K562 (cell line): ENCODE data around the gene TENT5A. TPM values are rescaled to one million over a fixed set of nuclear protein-coding genes. Genes with fewer than 3 reads are reported as not detected.

Experiments used
- ATAC-seq: fragments of 200-7000 bp; cut with Tn5 transposase; 3 replicates; pipeline ENCODE4 v1.9.1; 2020; ENCODE audit warnings: moderate library complexity
- BruUV-seq: library from RNA; stranded (reverse); fragments of 400-500 nt; replicated peaks from 2 replicates; lab custom pipeline; 2021; lab: Mats Ljungman, UMichigan
- CTCF ChIA-PET: fragments of 300-600 bp; formaldehyde crosslinking; extraction: SDS; loops from one replicate; lab custom pipeline; 2021; ENCODE audit warnings: low intra/inter-chr PET ratio; lab: Yijun Ruan, JAX
- POLR2A ChIA-PET: fragments of 300-600, 350-650 bp; sonication (Branson Sonifier 250); formaldehyde crosslinking; extraction: SDS; loops from one replicate; lab custom pipeline; 2021; ENCODE audit warnings: antibody characterized with exemption, inconsistent platforms; lab: Yijun Ruan, JAX
- DNase-seq, 4 experiments: peaks; one replicate each; pipeline versions ENCODE4 v3.0.0 to v3.0.0-alpha.2; 2011 to 2018; ENCODE audit warnings: low spot score in 3 of 4, mixed read lengths in 3 of 4; ENCODE audit errors: extremely low read depth in 1 of 4
- FAIRE-seq: peaks from 2 replicates; lab custom pipeline; 2011; peaks lifted over from hg19 to GRCh38; lab: Jason Lieb, UNC
- H2AFZ ChIP-seq: 2 replicates; pipeline ENCODE4 v1.6.0; 2011; ENCODE audit warnings: low read depth, low read length, control low read depth, inconsistent platforms
- H3K27ac ChIP-seq: fragments of 200-600 bp; 3 replicates; pipeline ENCODE4 v1.8.0; 2011; ENCODE audit warnings: low read depth, mild to moderate bottlenecking, control low read depth, inconsistent platforms, low read length, moderate library complexity, mixed read lengths; ENCODE audit errors: extremely low read depth
- H3K27me3 ChIP-seq, 2 experiments: fragments of 300-600 bp in 1 of 2; 2 replicates in 1 of 2; 3 replicates in 1 of 2; pipeline versions ENCODE4 v1.6.0 to v1.8.0; 2011; ENCODE audit warnings: inconsistent platforms in 2 of 2, low read length in 2 of 2, mild to moderate bottlenecking in 1 of 2, mixed read lengths in 1 of 2, moderate library complexity in 1 of 2; ENCODE audit not compliant: control insufficient read depth in 2 of 2, insufficient read depth in 2 of 2
- H3K36me3 ChIP-seq: fragments of 300-600 bp; 3 replicates; pipeline ENCODE4 v1.8.0; 2011; ENCODE audit warnings: mild to moderate bottlenecking, low read length, inconsistent platforms; ENCODE audit not compliant: control insufficient read depth, insufficient read depth
- H3K4me1 ChIP-seq, 2 experiments: fragments of 200-600 bp in 1 of 2; replicated peaks in 1 of 2; 2 replicates in 1 of 2; 3 replicates in 1 of 2; pipeline versions ENCODE4 v1.5.1 to v1.8.0; 2011; ENCODE audit warnings: inconsistent platforms in 2 of 2, low read length in 2 of 2, mild to moderate bottlenecking in 1 of 2, mixed read lengths in 1 of 2, moderate library complexity in 1 of 2; ENCODE audit not compliant: control insufficient read depth in 2 of 2, insufficient read depth in 2 of 2
- H3K4me2 ChIP-seq: 2 replicates; pipeline ENCODE4 v1.6.1; 2011; ENCODE audit warnings: low read length, control low read depth, inconsistent platforms, mixed read lengths; ENCODE audit not compliant: insufficient read depth
- H3K4me3 ChIP-seq: fragments of 200-600 bp; sonication (generic), shearing (Covaris generic); 2 replicates; pipeline ENCODE4 v1.5.1; 2016; ENCODE audit warnings: control low read depth, inconsistent platforms
- H3K79me2 ChIP-seq: fragments of 200-600 bp; 3 replicates; pipeline ENCODE4 v1.8.0; 2011; ENCODE audit warnings: low read length, inconsistent platforms; ENCODE audit not compliant: control insufficient read depth, insufficient read depth
- H3K9ac ChIP-seq, 2 experiments: 2 replicates each; pipeline versions ENCODE4 v1.6.0 to v1.6.1; 2011; ENCODE audit warnings: low read depth in 2 of 2, low read length in 2 of 2, control low read depth in 1 of 2, inconsistent platforms in 1 of 2, mild to moderate bottlenecking in 1 of 2, mixed read lengths in 1 of 2; ENCODE audit not compliant: insufficient read depth in 1 of 2
- H3K9me1 ChIP-seq: one replicate; pipeline ENCODE4 v1.6.0; 2011; ENCODE audit warnings: inconsistent platforms, mild to moderate bottlenecking, low read length, moderate library complexity; ENCODE audit not compliant: control insufficient read depth, insufficient read depth
- H3K9me3 ChIP-seq: replicated peaks from 2 replicates; pipeline ENCODE4 v1.5.1; 2011; ENCODE audit warnings: low read depth, low read length, inconsistent platforms; ENCODE audit not compliant: control insufficient read depth, insufficient read depth
- H4K20me1 ChIP-seq: replicated peaks from 2 replicates; pipeline ENCODE4 v1.6.1; 2011; ENCODE audit warnings: low read length, inconsistent platforms, mixed read lengths; ENCODE audit not compliant: control insufficient read depth, insufficient read depth
- ETS2 ChIP-seq: IDR thresholded peaks from 2 replicates; pipeline ENCODE4 v1.6.1; 2016; ENCODE audit warnings: borderline replicate concordance, missing genetic modification characterization, mild to moderate bottlenecking, moderate library complexity, missing compliant biosample characterization; ENCODE audit not compliant: poor library complexity, severe bottlenecking
- LEF1 ChIP-seq: fragments of 450-650 bp; IDR thresholded peaks from 2 replicates; pipeline ENCODE4 v1.6.1; 2016; ENCODE audit warnings: mild to moderate bottlenecking
- PHF21A ChIP-seq: fragments of 450-650 bp; IDR thresholded peaks from 2 replicates; pipeline ENCODE4 v1.6.1; 2017; ENCODE audit warnings: low read depth, borderline replicate concordance
- RFX7 ChIP-seq: fragments of 250-450 bp; sonication (Bioruptor Pico); IDR thresholded peaks from 2 replicates; pipeline ENCODE4 v1.5.1; 2021; ENCODE audit warnings: mild to moderate bottlenecking
- SIN3A ChIP-seq, 2 experiments: fragments of 150-350 bp in 1 of 2; IDR thresholded peaks; 2 replicates each; pipeline ENCODE4 v1.6.1; 2011 to 2016; ENCODE audit warnings: borderline replicate concordance in 2 of 2, low read depth in 2 of 2, low read length in 2 of 2, mild to moderate bottlenecking in 2 of 2, moderate library complexity in 2 of 2; ENCODE audit not compliant: control insufficient read depth in 1 of 2
- SREBF2 ChIP-seq: sonication (generic); formaldehyde crosslinking; IDR thresholded peaks from 2 replicates; pipeline ENCODE4 v1.4.0; 2020; ENCODE audit warnings: mild to moderate bottlenecking, missing genetic modification reagents
- ZNF133 ChIP-seq: fragments of 250-450 bp; sonication (Bioruptor Pico); IDR thresholded peaks from 2 replicates; pipeline ENCODE4 v1.4.0; 2020; ENCODE audit warnings: mild to moderate bottlenecking
- WGBS: fragments of 100-300 bp; shearing (Covaris generic); methylation state at CpG from one replicate; pipeline ENCODE4 v1.1.6; 2016; ENCODE audit warnings: low coverage, mixed read lengths; ENCODE audit not compliant: insufficient coverage; ENCODE audit errors: missing lambda C conversion rate; 5-methylcytosine and 5-hydroxymethylcytosine counted together
- in situ Hi-C: fragments of 300-500 bp; cut with MboI; formaldehyde crosslinking; loops from 4 replicates; pipeline ENCODE4 v1.15.0; 2018; ENCODE audit warnings: inconsistent platforms, mixed read lengths
- intact Hi-C: fragments of 100-400 bp; cut with micrococcal nuclease; formaldehyde crosslinking; loops from 2 replicates; pipeline ENCODE4 v1.14.2; 2022
- polyA plus RNA-seq, 8 experiments: library from polyadenylated mRNA; depleted of rRNA in 4 of 8; stranded (reverse) in 5 of 8; unstranded in 3 of 8; fragments of >200 nt; fragmentation: Nextera tagmentation in 2 of 8; fragmentation: Illumina TruSeq in 1 of 8; extraction: Ambion mirVana in 2 of 8; extraction: Trizol in 1 of 8; gene quantifications; 2 replicates each; pipeline versions ENCODE4 v1.2.1 to v1.2.3, GENCODE V29; 2011 to 2014; ENCODE audit warnings: inconsistent platforms in 1 of 8, missing spikeins in 1 of 8
- total RNA-seq, 7 experiments: library from RNA; depleted of rRNA in 6 of 7; stranded (reverse); fragments of >200 nt in 6 of 7; fragmentation: Illumina TruSeq in 2 of 7; extraction: Trizol in 2 of 7; gene quantifications; 2 replicates each; pipeline versions ENCODE4 v1.2.1 to v1.2.3, GENCODE V29; 2011 to 2021; ENCODE audit warnings: low replicate concordance in 1 of 7
- TF ChIP-seq, protein P1 (sequence below): IDR thresholded peaks from 2 replicates; pipeline ENCODE4 v1.6.1; 2014; ENCODE audit warnings: antibody characterized with exemption
- TF ChIP-seq, protein P2 (sequence below): fragments of 200-400 bp; formaldehyde crosslinking; IDR thresholded peaks from 2 replicates; pipeline ENCODE4 v1.6.1; 2017; ENCODE audit warnings: mild to moderate bottlenecking, low read depth, low read length, moderate library complexity

TENT5A gene
- total and polyA plus RNA-seq, 9 of the 15 experiments (the other 6 are each of a cell fraction or from before 2014, with no cell fraction given): 0.77 to 2.3 (median 1.3) TPM

- ChIA-PET CTCF (no interaction called here), POLR2A (no interaction called here)
- Histone ChIP-seq H4K20me1 (no peaks in the 10 kb centered on the region), H3K9me3 (no peaks in the 10 kb centered on the region), H3K4me1 (no peaks in the 10 kb centered on the region), H3K4me3 (no peak overlapping the region), H3K27ac (no peak overlapping the region), H3K4me2 (no peak overlapping the region), H3K9me1 (no peaks in the 10 kb centered on the region), H3K79me2 (no peaks in the 10 kb centered on the region), H3K9ac (no peak overlapping the region), H3K27me3 (no peaks in the 10 kb centered on the region), H3K36me3 (no peaks in the 10 kb centered on the region), H2AFZ (no peak overlapping the region)
- TF ChIP-seq RFX7: no peak
- TF ChIP-seq PHF21A: no peak
- no peak for TF ChIP-seq SIN3A (IDR thresholded peaks at IDR 0.05; ENCODE audit: borderline replicate concordance in 2 of 2, control insufficient read depth in 1 of 2, low read depth in 2 of 2, low read length in 2 of 2)
- TF ChIP-seq ZNF133: no peak
- TF ChIP-seq ETS2: no peak
- no peak for TF ChIP-seq SREBF2 (CRISPR knock-in tag)
- TF ChIP-seq, protein P1, sequence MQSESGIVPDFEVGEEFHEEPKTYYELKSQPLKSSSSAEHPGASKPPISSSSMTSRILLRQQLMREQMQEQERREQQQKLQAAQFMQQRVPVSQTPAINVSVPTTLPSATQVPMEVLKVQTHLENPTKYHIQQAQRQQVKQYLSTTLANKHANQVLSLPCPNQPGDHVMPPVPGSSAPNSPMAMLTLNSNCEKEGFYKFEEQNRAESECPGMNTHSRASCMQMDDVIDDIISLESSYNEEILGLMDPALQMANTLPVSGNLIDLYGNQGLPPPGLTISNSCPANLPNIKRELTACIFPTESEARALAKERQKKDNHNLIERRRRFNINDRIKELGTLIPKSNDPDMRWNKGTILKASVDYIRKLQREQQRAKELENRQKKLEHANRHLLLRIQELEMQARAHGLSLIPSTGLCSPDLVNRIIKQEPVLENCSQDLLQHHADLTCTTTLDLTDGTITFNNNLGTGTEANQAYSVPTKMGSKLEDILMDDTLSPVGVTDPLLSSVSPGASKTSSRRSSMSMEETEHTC: no peak
- TF ChIP-seq, protein P2, sequence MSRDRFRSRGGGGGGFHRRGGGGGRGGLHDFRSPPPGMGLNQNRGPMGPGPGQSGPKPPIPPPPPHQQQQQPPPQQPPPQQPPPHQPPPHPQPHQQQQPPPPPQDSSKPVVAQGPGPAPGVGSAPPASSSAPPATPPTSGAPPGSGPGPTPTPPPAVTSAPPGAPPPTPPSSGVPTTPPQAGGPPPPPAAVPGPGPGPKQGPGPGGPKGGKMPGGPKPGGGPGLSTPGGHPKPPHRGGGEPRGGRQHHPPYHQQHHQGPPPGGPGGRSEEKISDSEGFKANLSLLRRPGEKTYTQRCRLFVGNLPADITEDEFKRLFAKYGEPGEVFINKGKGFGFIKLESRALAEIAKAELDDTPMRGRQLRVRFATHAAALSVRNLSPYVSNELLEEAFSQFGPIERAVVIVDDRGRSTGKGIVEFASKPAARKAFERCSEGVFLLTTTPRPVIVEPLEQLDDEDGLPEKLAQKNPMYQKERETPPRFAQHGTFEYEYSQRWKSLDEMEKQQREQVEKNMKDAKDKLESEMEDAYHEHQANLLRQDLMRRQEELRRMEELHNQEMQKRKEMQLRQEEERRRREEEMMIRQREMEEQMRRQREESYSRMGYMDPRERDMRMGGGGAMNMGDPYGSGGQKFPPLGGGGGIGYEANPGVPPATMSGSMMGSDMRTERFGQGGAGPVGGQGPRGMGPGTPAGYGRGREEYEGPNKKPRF: no peak
- no peak for TF ChIP-seq LEF1
- ATAC-seq: no peak
- in situ Hi-C loops: no loop called here
- BruUV-seq: no TSS peak
- WGBS: 0% methylated on average over 1 of the region's 1 CpG
- intact Hi-C loops: no loop called here
- DNase-seq: no peak
- FAIRE-seq: no peak
These were observed 36.8 kb upstream of the TENT5A start for GRCh38 chr6:81789291-81789690.
